ENCODE results near the gene VWA3A. TPM values are rescaled to one million over a fixed set of nuclear protein-coding genes. Genes with fewer than 3 reads are reported as not detected.

Gene VWA3A
- total RNA-seq, 1 experiment from 2014 or later: not detected

DNA sequence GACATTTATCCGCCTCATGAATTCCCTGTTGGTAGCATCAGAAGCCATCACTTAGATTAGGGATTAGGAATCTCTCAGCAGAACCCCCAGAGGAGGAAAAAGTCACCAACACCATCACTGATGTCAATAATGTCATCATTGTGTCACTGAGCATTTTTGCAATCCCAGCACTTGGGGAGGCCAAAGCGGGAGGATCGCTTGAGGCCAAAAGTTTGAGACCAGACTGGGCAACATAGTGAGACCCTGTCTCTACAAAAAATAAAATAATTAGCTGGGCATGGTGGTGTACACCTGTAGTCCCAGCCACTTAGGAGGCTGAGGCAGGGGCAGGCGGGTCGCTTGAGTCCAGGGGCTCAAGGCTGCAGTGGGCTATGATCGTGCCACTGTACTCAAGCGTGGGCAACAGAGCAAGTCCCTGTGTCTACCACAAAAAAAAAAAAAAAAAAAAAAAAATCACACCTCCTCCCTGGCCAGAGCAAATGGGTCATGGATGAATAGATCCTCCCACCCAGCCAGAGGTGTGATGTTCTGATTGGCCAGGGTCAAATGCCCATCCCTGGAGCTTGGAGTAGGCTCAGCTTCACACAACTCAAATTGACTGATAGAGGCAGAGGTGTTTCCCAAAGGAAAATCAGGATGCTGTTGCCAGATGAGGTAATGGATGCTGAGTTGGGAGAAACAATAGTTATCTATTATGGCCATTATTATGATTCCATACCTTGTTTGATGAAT, 31.6 kb downstream of the VWA3A start:
- Histone ChIP-seq H3K36me3 (ENCODE audit: control insufficient read depth in 1 of 2, insufficient read depth in 2 of 2, low read length in 2 of 2) (no peaks in the 10 kb centered on the region), H3K4me3 (replicated peaks in 1 of 2; ENCODE audit: low read depth in 1 of 2, low read length in 2 of 2) (no peak overlapping the region), H3K79me2 (ENCODE audit: insufficient read depth, low read length) (no peaks in the 10 kb centered on the region), H3K9ac (ENCODE audit: low read length) (no peak overlapping the region), H3K27me3 (ENCODE audit: insufficient read depth, low read length) (no peaks in the 10 kb centered on the region; the same call in 1 of the 2 replicates), H3K4me2 (ENCODE audit: low read length) (no peak overlapping the region), H3K9me2 (ENCODE audit: insufficient read depth) (no peaks in the 10 kb centered on the region), H4K20me1 (ENCODE audit: insufficient read depth) (no peaks in the 10 kb centered on the region), H2AFZ (ENCODE audit: low read depth, low read length, poor library complexity, severe bottlenecking) (no peak overlapping the region), H3K27ac (ENCODE audit: low read depth, low read length) (no peak overlapping the region), H3K9me3 (ENCODE audit: control insufficient read depth in 1 of 2, insufficient read depth in 1 of 2, low read depth in 1 of 2, low read length in 2 of 2) (no peaks in the 10 kb centered on the region), H3K4me1 (ENCODE audit: control insufficient read depth in 1 of 2, insufficient read depth in 2 of 2, low read length in 2 of 2) (no peaks in the 10 kb centered on the region)
- TF ChIP-seq, protein P1, sequence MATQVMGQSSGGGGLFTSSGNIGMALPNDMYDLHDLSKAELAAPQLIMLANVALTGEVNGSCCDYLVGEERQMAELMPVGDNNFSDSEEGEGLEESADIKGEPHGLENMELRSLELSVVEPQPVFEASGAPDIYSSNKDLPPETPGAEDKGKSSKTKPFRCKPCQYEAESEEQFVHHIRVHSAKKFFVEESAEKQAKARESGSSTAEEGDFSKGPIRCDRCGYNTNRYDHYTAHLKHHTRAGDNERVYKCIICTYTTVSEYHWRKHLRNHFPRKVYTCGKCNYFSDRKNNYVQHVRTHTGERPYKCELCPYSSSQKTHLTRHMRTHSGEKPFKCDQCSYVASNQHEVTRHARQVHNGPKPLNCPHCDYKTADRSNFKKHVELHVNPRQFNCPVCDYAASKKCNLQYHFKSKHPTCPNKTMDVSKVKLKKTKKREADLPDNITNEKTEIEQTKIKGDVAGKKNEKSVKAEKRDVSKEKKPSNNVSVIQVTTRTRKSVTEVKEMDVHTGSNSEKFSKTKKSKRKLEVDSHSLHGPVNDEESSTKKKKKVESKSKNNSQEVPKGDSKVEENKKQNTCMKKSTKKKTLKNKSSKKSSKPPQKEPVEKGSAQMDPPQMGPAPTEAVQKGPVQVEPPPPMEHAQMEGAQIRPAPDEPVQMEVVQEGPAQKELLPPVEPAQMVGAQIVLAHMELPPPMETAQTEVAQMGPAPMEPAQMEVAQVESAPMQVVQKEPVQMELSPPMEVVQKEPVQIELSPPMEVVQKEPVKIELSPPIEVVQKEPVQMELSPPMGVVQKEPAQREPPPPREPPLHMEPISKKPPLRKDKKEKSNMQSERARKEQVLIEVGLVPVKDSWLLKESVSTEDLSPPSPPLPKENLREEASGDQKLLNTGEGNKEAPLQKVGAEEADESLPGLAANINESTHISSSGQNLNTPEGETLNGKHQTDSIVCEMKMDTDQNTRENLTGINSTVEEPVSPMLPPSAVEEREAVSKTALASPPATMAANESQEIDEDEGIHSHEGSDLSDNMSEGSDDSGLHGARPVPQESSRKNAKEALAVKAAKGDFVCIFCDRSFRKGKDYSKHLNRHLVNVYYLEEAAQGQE (IDR thresholded peaks at IDR 0.05; ENCODE audit: low read depth): no peak
- ChIA-PET RAD21 (ENCODE audit: low non-redundant PET in 1 of 2, low total read pairs in 2 of 2, uncharacterized antibody in 2 of 2, unreplicated experiment in 2 of 2) (no interaction called here), POLR2A (no interaction called here), CTCF (interaction anchor here (1.4 kb wide), 1 partner anchor 65 kb away, joined by 3 read pairs; no protein-coding TSS in a partner anchor)
- intact Hi-C loops (cut with micrococcal nuclease): loop anchor here (10.0 kb wide), 1 partner anchor 61 kb away; no protein-coding TSS in a partner anchor
- ATAC-seq (peak; percentile 73), DNase-seq (ENCODE audit: low read depth, low spot score) (no peak)
- no TSS peak for BruUV-seq (replicated peaks)

GRCh38 chr16:22124583-22125284, 32.4 kb downstream of the VWA3A start:
- POLR2A ChIA-PET: no interaction called here

More at GRCh38 chr16:22124583-22125284, 32.4 kb downstream of the VWA3A start:
- H3K27ac ChIP-seq (ENCODE audit: low read depth, low read length): no peak overlapping the region
- RAD21 ChIA-PET (ENCODE audit: low non-redundant PET in 1 of 2, low total read pairs in 2 of 2, uncharacterized antibody in 2 of 2, unreplicated experiment in 2 of 2): no interaction called here
- no TSS peak for BruUV-seq (replicated peaks)
- H3K9ac ChIP-seq (ENCODE audit: low read length): no peak overlapping the region
- CTCF ChIA-PET: no interaction called here
- DNase-seq (ENCODE audit: low read depth, low spot score): no peak
- H3K9me2 ChIP-seq (ENCODE audit: insufficient read depth): no peaks in the 10 kb centered on the region
- no peaks in the 10 kb centered on the region for H3K4me1 ChIP-seq (ENCODE audit: control insufficient read depth in 1 of 2, insufficient read depth in 2 of 2, low read length in 2 of 2)
- H3K36me3 ChIP-seq (ENCODE audit: control insufficient read depth in 1 of 2, insufficient read depth in 2 of 2, low read length in 2 of 2): no peaks in the 10 kb centered on the region
- H4K20me1 ChIP-seq (ENCODE audit: insufficient read depth): no peaks in the 10 kb centered on the region
- H3K79me2 ChIP-seq (ENCODE audit: insufficient read depth, low read length): no peaks in the 10 kb centered on the region
- ATAC-seq: no peak
- H2AFZ ChIP-seq (ENCODE audit: low read depth, low read length, poor library complexity, severe bottlenecking): no peak overlapping the region
- intact Hi-C loops (cut with micrococcal nuclease): loop anchor here (10.0 kb wide), 1 partner anchor 60 kb away; no protein-coding TSS in a partner anchor
- no peak overlapping the region for H3K4me3 ChIP-seq (replicated peaks in 1 of 2; ENCODE audit: low read depth in 1 of 2, low read length in 2 of 2)
- no peak for TF ChIP-seq ZFX (IDR thresholded peaks at IDR 0.05)
- TF ChIP-seq, protein P2, sequence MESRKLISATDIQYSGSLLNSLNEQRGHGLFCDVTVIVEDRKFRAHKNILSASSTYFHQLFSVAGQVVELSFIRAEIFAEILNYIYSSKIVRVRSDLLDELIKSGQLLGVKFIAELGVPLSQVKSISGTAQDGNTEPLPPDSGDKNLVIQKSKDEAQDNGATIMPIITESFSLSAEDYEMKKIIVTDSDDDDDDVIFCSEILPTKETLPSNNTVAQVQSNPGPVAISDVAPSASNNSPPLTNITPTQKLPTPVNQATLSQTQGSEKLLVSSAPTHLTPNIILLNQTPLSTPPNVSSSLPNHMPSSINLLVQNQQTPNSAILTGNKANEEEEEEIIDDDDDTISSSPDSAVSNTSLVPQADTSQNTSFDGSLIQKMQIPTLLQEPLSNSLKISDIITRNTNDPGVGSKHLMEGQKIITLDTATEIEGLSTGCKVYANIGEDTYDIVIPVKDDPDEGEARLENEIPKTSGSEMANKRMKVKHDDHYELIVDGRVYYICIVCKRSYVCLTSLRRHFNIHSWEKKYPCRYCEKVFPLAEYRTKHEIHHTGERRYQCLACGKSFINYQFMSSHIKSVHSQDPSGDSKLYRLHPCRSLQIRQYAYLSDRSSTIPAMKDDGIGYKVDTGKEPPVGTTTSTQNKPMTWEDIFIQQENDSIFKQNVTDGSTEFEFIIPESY (IDR thresholded peaks at IDR 0.05; ENCODE audit: extremely low read depth, insufficient replicate concordance, low read length): no peak
- TF ChIP-seq RAD21 (IDR thresholded peaks at IDR 0.05; ENCODE audit: low read depth): no peak
- TF ChIP-seq CBX3 (IDR thresholded peaks at IDR 0.05; ENCODE audit: low read depth): no peak
- TF ChIP-seq SRF (IDR thresholded peaks at IDR 0.05; ENCODE audit: low read depth): no peak
- no peak for TF ChIP-seq ELF1 (IDR thresholded peaks at IDR 0.05; ENCODE audit: borderline replicate concordance, low read depth)
- TF ChIP-seq EZH2phosphoT487 (IDR thresholded peaks at IDR 0.05; ENCODE audit: borderline replicate concordance): no peak
- H3K4me2 ChIP-seq (ENCODE audit: low read length): no peak overlapping the region
- H3K27me3 ChIP-seq (ENCODE audit: insufficient read depth, low read length): no peaks in the 10 kb centered on the region; the same call in 1 of the 2 replicates
- no peaks in the 10 kb centered on the region for H3K9me3 ChIP-seq (ENCODE audit: control insufficient read depth in 1 of 2, insufficient read depth in 1 of 2, low read depth in 1 of 2, low read length in 2 of 2)

All from HCT116 (cell line).